GM23338 (cell line): ENCODE measurements around the gene SPNS1. TPM values are rescaled to one million over a fixed set of nuclear protein-coding genes. Genes with fewer than 3 reads are reported as not detected.

Experiments used
- ATAC-seq: fragments of 200-7000 bp; cut with Tn5 transposase; 3 replicates; pipeline ENCODE4 v1.9.1; 2020
- DNase-seq: peaks from one replicate; pipeline ENCODE4 v3.0.0-alpha.2; 2015; ENCODE audit warnings: low spot score
- H2AFZ ChIP-seq: fragments of 200-600 bp; sonication (generic); 2 replicates; pipeline ENCODE4 v1.8.0; 2016; ENCODE audit warnings: antibody characterized with exemption, mild to moderate bottlenecking, moderate library complexity
- H3F3A ChIP-seq: fragments of 200-600 bp; sonication (generic); replicated peaks from 2 replicates; pipeline ENCODE4 v1.8.0; 2017; ENCODE audit warnings: antibody characterized with exemption, mixed run types, low read depth
- H3K27ac ChIP-seq: fragments of 200-600 bp; sonication (generic); 2 replicates; pipeline ENCODE4 v1.6.1; 2016; ENCODE audit warnings: low read depth
- H3K27me3 ChIP-seq: fragments of 200-600 bp; sonication (generic); 2 replicates; pipeline ENCODE4 v1.8.0; 2016; ENCODE audit warnings: mild to moderate bottlenecking, mixed run types, moderate library complexity; ENCODE audit not compliant: insufficient read depth
- H3K36me3 ChIP-seq: fragments of 200-600 bp; sonication (generic); 2 replicates; pipeline ENCODE4 v1.8.0; 2016; ENCODE audit warnings: mild to moderate bottlenecking; ENCODE audit not compliant: insufficient read depth
- H3K4me1 ChIP-seq: fragments of 200-600 bp; sonication (generic); 2 replicates; pipeline ENCODE4 v1.8.0; 2016; ENCODE audit warnings: mild to moderate bottlenecking, moderate library complexity; ENCODE audit not compliant: insufficient read depth
- H3K4me2 ChIP-seq: fragments of 200-600 bp; sonication (generic); 2 replicates; pipeline ENCODE4 v1.7.1; 2017; ENCODE audit warnings: mixed run types
- H3K4me3 ChIP-seq: fragments of 200-600 bp; sonication (generic); 2 replicates; pipeline ENCODE4 v1.6.1; 2016; ENCODE audit warnings: mixed run types
- H3K79me2 ChIP-seq: fragments of 200-600 bp; sonication (generic); replicated peaks from 2 replicates; pipeline ENCODE4 v1.8.0; 2017; ENCODE audit warnings: mild to moderate bottlenecking; ENCODE audit not compliant: insufficient read depth
- H3K9me2 ChIP-seq: fragments of 200-600 bp; sonication (generic); 2 replicates; pipeline ENCODE4 v1.8.0; 2017; ENCODE audit not compliant: insufficient read depth
- H4K20me1 ChIP-seq: fragments of 200-600 bp; sonication (generic); replicated peaks from 2 replicates; pipeline ENCODE4 v1.8.0; 2017; ENCODE audit warnings: mild to moderate bottlenecking; ENCODE audit not compliant: insufficient read depth
- H3K27ac Mint-ChIP-seq: 2 replicates; pipeline ENCODE4 v1.8.0; 2020; ENCODE audit warnings: inconsistent platforms, mild to moderate bottlenecking, moderate library complexity, mixed read lengths
- H3K27me3 Mint-ChIP-seq: 3 replicates; pipeline ENCODE4 v1.8.0; 2022; ENCODE audit warnings: low read depth, mild to moderate bottlenecking, moderate library complexity, mixed read lengths, inconsistent platforms; ENCODE audit not compliant: insufficient read depth, poor library complexity
- H3K36me3 Mint-ChIP-seq: 3 replicates; pipeline ENCODE4 v1.8.0; 2021; ENCODE audit warnings: low read depth, mild to moderate bottlenecking, inconsistent platforms, moderate library complexity, mixed read lengths
- H3K4me1 Mint-ChIP-seq: 3 replicates; pipeline ENCODE4 v1.8.0; 2020; ENCODE audit warnings: mild to moderate bottlenecking, inconsistent platforms, mixed read lengths
- H3K4me3 Mint-ChIP-seq: 3 replicates; pipeline ENCODE4 v1.8.0; 2021; ENCODE audit warnings: moderate library complexity, mild to moderate bottlenecking, inconsistent platforms, mixed read lengths
- H3K9me3 Mint-ChIP-seq: 3 replicates; pipeline ENCODE4 v1.8.0; 2020; ENCODE audit warnings: moderate library complexity, mild to moderate bottlenecking, inconsistent platforms, mixed read lengths
- CREB1 ChIP-seq: fragments of 250-450 bp; sonication (Bioruptor Pico); IDR thresholded peaks from 2 replicates; pipeline ENCODE4 v1.5.0; 2020; ENCODE audit warnings: low read depth, mild to moderate bottlenecking, moderate library complexity
- EZH2 ChIP-seq: fragments of 200-600 bp; sonication (generic); IDR thresholded peaks from one replicate; pipeline ENCODE4 v1.8.0; 2017; ENCODE audit warnings: antibody characterized with exemption, mild to moderate bottlenecking, low read depth; ENCODE audit not compliant: unreplicated experiment
- EZH2phosphoT487 ChIP-seq: fragments of 200-600 bp; sonication (generic); IDR thresholded peaks from one replicate; pipeline ENCODE4 v1.8.1; 2018; ENCODE audit warnings: antibody characterized with exemption; ENCODE audit not compliant: unreplicated experiment
- JUNB ChIP-seq: IDR thresholded peaks from one replicate; pipeline ENCODE4 v1.6.1; 2016; ENCODE audit warnings: antibody characterized with exemption; ENCODE audit not compliant: unreplicated experiment
- NANOG ChIP-seq: IDR thresholded peaks from 2 replicates; pipeline ENCODE4 v1.6.1; 2016; ENCODE audit warnings: antibody characterized with exemption, borderline replicate concordance
- POLR2AphosphoS5 ChIP-seq: IDR thresholded peaks from 2 replicates; pipeline ENCODE4 v1.6.1; 2016; ENCODE audit warnings: antibody characterized with exemption, low read depth
- REST ChIP-seq: IDR thresholded peaks from one replicate; pipeline ENCODE4 v1.6.1; 2018; ENCODE audit warnings: antibody characterized with exemption; ENCODE audit not compliant: unreplicated experiment
- STAT1 ChIP-seq: IDR thresholded peaks from one replicate; pipeline ENCODE4 v1.6.1; 2016; ENCODE audit warnings: antibody characterized with exemption; ENCODE audit not compliant: unreplicated experiment
- ZNF114 ChIP-seq: fragments of 250-450 bp; sonication (Bioruptor Pico); IDR thresholded peaks from 2 replicates; pipeline ENCODE4 v1.5.0; 2020; ENCODE audit warnings: mild to moderate bottlenecking, moderate library complexity
- ZNF331 ChIP-seq: fragments of 250-450 bp; sonication (Bioruptor Pico); IDR thresholded peaks from 2 replicates; pipeline ENCODE4 v1.5.0; 2020; ENCODE audit warnings: low read depth, mild to moderate bottlenecking, moderate library complexity
- polyA plus RNA-seq: library from polyadenylated mRNA; unstranded; fragments of >200 nt; fragmentation: Nextera tagmentation; extraction: Ambion mirVana; gene quantifications from 2 replicates; pipeline ENCODE4 v1.2.1, GENCODE V29; 2016
- total RNA-seq: library from RNA; depleted of rRNA; stranded (reverse); fragments of >200 nt; shearing (Covaris generic); gene quantifications from 2 replicates; pipeline ENCODE4 v1.2.3, GENCODE V29; 2014
- TF ChIP-seq, protein P1 (sequence below), 2 experiments: fragments of 200-600 bp in 1 of 2; sonication (generic) in 1 of 2; conservative IDR thresholded peaks; 2 replicates each; pipeline versions ENCODE4 v1.5.1 to v1.6.1; 2016 to 2017; ENCODE audit warnings: antibody characterized with exemption in 2 of 2, low read depth in 2 of 2, mild to moderate bottlenecking in 2 of 2, moderate library complexity in 1 of 2
- TF ChIP-seq, protein P2 (sequence below): fragments of 250-450 bp; sonication (Bioruptor Pico); IDR thresholded peaks from 2 replicates; pipeline ENCODE4 v1.5.0; 2020; ENCODE audit warnings: mild to moderate bottlenecking, moderate library complexity
- TF ChIP-seq, protein P3 (sequence below): IDR thresholded peaks from 2 replicates; pipeline ENCODE4 v1.6.1; 2016; ENCODE audit warnings: antibody characterized with exemption

SPNS1 gene
- total and polyA plus RNA-seq, 2 experiments from 2014 or later, result 37.2 to 48.5 TPM

GRCh38 chr16:29012913-29013553 lies 38.5 kb downstream of the SPNS1 start:
- Histone ChIP-seq H2AFZ (no peak overlapping the region), H3K36me3 (no peaks in the 10 kb centered on the region), H3K4me1 (no peaks in the 10 kb centered on the region), H3K27ac (no peak overlapping the region), H3K27me3 (no peaks in the 10 kb centered on the region), H3K79me2 (no peaks in the 10 kb centered on the region), H3K4me3 (no peak overlapping the region), H3K9me2 (no peaks in the 10 kb centered on the region), H3K4me2 (no peak overlapping the region), H3F3A (no peaks in the 10 kb centered on the region), H4K20me1 (no peaks in the 10 kb centered on the region)
- Mint-ChIP-seq H3K27ac (no peak overlapping the region), H3K4me1 (no peaks in the 10 kb centered on the region), H3K9me3 (no peaks in the 10 kb centered on the region), H3K4me3 (no peak overlapping the region), H3K36me3 (no peaks in the 10 kb centered on the region), H3K27me3 (peaks cover 3% of the 10 kb centered on the region)
- TF ChIP-seq EZH2 (no peak), STAT1 (no peak), CREB1 (CRISPR knock-in tag) (no peak), JUNB (no peak), NANOG (no peak), ZNF114 (CRISPR knock-in tag) (no peak), ZNF331 (CRISPR knock-in tag) (no peak), REST (no peak), EZH2phosphoT487 (no peak), POLR2AphosphoS5 (no peak)
- TF ChIP-seq, protein P1, sequence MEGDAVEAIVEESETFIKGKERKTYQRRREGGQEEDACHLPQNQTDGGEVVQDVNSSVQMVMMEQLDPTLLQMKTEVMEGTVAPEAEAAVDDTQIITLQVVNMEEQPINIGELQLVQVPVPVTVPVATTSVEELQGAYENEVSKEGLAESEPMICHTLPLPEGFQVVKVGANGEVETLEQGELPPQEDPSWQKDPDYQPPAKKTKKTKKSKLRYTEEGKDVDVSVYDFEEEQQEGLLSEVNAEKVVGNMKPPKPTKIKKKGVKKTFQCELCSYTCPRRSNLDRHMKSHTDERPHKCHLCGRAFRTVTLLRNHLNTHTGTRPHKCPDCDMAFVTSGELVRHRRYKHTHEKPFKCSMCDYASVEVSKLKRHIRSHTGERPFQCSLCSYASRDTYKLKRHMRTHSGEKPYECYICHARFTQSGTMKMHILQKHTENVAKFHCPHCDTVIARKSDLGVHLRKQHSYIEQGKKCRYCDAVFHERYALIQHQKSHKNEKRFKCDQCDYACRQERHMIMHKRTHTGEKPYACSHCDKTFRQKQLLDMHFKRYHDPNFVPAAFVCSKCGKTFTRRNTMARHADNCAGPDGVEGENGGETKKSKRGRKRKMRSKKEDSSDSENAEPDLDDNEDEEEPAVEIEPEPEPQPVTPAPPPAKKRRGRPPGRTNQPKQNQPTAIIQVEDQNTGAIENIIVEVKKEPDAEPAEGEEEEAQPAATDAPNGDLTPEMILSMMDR (conservative IDR thresholded peaks at IDR 0.05; ENCODE audit: low read depth in 2 of 2), result no peak
- TF ChIP-seq, protein P2, sequence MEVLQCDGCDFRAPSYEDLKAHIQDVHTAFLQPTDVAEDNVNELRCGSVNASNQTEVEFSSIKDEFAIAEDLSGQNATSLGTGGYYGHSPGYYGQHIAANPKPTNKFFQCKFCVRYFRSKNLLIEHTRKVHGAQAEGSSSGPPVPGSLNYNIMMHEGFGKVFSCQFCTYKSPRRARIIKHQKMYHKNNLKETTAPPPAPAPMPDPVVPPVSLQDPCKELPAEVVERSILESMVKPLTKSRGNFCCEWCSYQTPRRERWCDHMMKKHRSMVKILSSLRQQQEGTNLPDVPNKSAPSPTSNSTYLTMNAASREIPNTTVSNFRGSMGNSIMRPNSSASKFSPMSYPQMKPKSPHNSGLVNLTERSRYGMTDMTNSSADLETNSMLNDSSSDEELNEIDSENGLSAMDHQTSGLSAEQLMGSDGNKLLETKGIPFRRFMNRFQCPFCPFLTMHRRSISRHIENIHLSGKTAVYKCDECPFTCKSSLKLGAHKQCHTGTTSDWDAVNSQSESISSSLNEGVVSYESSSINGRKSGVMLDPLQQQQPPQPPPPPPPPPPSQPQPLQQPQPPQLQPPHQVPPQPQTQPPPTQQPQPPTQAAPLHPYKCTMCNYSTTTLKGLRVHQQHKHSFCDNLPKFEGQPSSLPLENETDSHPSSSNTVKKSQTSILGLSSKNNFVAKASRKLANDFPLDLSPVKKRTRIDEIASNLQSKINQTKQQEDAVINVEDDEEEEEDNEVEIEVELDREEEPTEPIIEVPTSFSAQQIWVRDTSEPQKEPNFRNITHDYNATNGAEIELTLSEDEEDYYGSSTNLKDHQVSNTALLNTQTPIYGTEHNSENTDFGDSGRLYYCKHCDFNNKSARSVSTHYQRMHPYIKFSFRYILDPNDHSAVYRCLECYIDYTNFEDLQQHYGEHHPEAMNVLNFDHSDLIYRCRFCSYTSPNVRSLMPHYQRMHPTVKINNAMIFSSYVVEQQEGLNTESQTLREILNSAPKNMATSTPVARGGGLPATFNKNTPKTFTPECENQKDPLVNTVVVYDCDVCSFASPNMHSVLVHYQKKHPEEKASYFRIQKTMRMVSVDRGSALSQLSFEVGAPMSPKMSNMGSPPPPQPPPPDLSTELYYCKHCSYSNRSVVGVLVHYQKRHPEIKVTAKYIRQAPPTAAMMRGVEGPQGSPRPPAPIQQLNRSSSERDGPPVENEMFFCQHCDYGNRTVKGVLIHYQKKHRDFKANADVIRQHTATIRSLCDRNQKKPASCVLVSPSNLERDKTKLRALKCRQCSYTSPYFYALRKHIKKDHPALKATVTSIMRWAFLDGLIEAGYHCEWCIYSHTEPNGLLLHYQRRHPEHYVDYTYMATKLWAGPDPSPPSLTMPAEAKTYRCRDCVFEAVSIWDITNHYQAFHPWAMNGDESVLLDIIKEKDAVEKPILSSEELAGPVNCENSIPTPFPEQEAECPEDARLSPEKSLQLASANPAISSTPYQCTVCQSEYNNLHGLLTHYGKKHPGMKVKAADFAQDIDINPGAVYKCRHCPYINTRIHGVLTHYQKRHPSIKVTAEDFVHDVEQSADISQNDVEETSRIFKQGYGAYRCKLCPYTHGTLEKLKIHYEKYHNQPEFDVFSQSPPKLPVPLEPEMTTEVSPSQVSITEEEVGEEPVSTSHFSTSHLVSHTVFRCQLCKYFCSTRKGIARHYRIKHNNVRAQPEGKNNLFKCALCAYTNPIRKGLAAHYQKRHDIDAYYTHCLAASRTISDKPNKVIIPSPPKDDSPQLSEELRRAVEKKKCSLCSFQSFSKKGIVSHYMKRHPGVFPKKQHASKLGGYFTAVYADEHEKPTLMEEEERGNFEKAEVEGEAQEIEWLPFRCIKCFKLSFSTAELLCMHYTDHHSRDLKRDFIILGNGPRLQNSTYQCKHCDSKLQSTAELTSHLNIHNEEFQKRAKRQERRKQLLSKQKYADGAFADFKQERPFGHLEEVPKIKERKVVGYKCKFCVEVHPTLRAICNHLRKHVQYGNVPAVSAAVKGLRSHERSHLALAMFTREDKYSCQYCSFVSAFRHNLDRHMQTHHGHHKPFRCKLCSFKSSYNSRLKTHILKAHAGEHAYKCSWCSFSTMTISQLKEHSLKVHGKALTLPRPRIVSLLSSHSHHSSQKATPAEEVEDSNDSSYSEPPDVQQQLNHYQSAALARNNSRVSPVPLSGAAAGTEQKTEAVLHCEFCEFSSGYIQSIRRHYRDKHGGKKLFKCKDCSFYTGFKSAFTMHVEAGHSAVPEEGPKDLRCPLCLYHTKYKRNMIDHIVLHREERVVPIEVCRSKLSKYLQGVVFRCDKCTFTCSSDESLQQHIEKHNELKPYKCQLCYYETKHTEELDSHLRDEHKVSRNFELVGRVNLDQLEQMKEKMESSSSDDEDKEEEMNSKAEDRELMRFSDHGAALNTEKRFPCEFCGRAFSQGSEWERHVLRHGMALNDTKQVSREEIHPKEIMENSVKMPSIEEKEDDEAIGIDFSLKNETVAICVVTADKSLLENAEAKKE (CRISPR knock-in tag), result no peak
- TF ChIP-seq, protein P3, sequence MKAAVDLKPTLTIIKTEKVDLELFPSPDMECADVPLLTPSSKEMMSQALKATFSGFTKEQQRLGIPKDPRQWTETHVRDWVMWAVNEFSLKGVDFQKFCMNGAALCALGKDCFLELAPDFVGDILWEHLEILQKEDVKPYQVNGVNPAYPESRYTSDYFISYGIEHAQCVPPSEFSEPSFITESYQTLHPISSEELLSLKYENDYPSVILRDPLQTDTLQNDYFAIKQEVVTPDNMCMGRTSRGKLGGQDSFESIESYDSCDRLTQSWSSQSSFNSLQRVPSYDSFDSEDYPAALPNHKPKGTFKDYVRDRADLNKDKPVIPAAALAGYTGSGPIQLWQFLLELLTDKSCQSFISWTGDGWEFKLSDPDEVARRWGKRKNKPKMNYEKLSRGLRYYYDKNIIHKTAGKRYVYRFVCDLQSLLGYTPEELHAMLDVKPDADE, result no peak
- DNase-seq, result no peak
- ATAC-seq, result no peak
